Activated CD4-positive, CD25-positive, alpha-beta regulatory T cell treated with anti-CD3 and anti-CD28 coated beads, Interleukin-2, amount 50 U/mL, for 72 hours (primary cell): ENCODE measurements around the gene CDH4.

Experiments
- DNase-seq: peaks from one replicate; pipeline ENCODE4 v3.0.0; 2021

CDH4 gene

DNA sequence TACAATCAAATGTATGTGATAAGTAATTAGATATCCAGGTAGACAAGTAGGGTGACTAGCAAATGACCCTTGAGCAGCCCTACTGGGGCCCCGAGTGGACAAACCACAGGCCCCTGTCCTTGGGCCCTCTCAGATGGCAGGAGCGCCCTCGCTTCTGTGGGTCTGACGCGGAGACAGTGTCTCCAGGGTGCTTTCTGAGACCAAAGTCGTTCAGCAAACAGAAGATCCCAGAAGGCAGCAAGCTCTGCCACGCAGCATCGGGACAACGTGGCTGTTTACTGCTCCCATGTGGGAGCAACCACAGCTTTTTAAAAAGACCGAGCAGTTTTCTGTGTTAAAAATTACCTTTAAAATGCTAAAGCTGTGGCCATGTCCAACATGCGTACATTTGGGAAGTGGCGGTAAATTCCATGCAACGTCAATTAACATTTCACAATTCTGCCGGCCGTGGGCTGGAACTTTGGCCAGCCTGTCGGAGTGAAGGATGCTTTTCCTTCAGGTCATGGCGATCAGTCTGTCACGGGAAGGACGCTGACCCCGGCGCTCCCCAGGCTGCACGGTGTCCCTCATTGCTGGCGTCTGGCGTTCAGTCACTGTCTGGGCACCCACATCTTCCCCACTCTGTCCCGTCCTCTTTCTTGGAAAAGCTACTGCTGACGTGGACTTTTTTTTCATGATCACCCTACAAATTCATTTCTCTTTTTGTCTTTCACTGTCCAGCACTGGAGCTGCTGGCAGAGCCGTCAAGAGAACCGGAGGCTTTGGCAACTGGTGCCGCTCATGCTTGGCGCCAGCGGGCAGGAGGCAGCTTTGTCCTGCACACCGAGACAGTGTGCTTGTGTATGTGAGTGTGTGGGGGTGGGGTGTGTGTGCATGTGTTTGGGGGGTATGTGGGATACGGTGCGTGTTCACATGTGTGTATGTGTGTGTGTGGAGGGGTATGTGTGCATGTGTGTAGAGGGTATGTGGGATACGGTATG, 293.1 kb downstream of the CDH4 start:
- DNase-seq, result no peak

DNA sequence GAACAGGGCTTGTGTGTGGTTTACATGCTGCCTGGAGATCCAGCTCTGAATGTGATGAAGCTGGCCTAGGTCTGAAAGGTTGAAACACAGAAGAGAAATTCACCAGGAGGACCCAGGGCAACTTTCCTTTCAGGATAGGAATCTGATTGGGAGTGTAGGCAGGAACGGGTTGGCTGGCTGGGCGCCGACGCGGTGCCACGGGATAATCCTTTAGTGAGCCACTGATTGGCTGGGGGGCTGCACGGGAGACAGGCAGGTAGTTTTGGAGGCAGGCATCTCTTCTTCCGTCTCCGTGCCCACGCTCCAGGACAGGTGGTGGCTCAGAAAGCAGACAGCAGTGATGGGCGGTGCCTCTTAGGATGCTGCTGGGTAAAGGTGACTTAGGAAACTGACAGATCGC, 294.6 kb downstream of the CDH4 start:
- no peak for DNase-seq

GRCh38 chr20:61548069-61548468, 296.0 kb downstream of the CDH4 start:
- no peak for DNase-seq

DNA sequence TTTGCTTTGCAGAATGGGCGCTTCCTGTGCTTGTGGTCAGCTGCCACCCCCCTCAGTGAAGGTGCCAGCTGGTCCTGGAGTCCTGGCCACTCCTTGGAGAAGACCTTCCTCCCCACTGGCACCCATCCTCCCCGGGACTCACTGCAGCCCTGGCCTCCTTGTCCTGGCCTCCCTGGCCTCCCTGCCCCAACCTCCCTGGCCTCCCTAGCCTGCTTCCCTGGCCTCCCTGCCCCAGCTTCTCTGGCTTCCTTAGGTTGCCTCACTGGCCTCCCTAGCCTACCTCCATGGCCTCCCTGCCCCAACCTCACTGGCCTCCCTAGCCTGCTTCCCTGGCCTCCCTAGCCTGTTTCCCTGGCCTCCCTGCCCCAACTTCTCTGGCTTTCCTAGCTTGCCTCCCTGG, 297.8 kb downstream of the CDH4 start:
- no peak for DNase-seq

- no peak for DNase-seq
Observed at GRCh38 chr20:61551401-61551800, 299.3 kb downstream of the CDH4 start.

DNA sequence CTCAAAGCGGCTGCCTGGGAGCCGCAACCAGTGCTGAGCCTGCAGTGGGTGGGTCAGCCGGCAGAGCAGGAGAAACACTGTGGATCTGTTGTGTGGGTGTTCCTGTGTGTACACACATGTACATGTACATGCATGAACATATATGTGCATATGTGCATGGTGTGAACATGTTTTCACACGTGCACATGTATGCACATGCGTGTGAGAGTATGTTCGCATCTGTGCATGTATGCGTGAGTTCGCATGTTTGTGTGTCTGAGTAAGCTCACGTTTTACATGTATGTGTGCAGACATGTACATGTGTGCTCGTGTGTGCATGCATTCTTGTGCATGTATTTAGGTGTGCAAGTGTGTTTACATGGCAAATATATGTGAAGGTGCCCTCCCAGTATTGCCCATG, 302.6 kb downstream of the CDH4 start:
- no peak for DNase-seq

- DNase-seq, result no peak
Observed at GRCh38 chr20:61555566-61555965, 303.5 kb downstream of the CDH4 start.

GRCh38 chr20:61556111-61556510, 304.1 kb downstream of the CDH4 start:
- no peak for DNase-seq

- no peak for DNase-seq
Observed at GRCh38 chr20:61556673-61557072, 304.6 kb downstream of the CDH4 start.

DNA sequence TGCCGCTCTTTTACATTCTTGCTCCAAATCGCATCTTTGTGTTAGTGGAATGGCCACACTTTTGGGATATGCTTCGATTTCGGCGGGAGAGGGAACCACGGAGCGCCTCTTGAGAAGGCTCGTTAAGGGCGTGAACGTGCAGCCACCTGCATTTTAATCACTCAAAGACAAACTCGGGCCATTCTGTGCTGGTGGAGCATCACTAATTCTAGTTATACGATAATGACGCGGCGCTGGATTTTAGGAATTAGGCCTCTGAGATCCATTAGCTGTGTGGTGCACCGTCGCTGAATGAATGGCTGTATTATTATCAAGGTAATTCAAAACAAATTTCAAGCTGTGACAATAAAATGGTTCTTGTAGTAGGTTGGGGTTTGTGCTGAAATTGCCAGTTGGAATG, 305.6 kb downstream of the CDH4 start:
- DNase-seq, result no peak

- no peak for DNase-seq
Observed at GRCh38 chr20:61558726-61559125, 306.7 kb downstream of the CDH4 start.

DNA sequence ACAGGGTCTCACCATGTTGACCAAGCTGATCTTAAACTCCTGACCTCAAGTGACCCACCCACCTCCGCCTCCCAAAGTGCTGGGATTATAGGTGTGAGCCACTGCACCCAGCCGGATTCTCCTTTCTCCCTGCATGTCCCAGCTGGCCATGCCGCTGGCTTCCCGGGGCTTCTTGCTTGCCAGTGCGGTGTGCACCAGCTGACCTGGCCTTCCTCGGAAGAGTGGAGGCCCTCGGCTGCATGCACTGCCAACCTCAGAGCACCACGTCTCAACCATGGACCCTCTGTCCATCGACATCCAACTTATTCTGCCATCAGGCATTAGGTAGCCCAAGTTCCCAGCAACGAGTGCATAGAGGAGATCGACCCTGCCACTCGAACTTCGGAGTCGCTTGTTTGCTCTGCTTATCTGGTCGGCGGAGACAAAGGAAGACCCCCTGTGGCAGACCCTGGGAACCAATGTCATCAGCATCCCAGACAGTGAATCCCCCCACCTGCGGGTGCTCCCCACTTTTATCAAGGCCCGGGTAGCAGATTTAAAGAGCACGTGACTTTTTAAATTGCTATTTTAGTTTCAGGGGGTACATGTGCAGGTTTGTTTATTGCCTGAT, 307.8 kb downstream of the CDH4 start:
- DNase-seq, result no peak

- DNase-seq, result no peak
Observed at GRCh38 chr20:61560361-61560853, 308.3 kb downstream of the CDH4 start.

DNA sequence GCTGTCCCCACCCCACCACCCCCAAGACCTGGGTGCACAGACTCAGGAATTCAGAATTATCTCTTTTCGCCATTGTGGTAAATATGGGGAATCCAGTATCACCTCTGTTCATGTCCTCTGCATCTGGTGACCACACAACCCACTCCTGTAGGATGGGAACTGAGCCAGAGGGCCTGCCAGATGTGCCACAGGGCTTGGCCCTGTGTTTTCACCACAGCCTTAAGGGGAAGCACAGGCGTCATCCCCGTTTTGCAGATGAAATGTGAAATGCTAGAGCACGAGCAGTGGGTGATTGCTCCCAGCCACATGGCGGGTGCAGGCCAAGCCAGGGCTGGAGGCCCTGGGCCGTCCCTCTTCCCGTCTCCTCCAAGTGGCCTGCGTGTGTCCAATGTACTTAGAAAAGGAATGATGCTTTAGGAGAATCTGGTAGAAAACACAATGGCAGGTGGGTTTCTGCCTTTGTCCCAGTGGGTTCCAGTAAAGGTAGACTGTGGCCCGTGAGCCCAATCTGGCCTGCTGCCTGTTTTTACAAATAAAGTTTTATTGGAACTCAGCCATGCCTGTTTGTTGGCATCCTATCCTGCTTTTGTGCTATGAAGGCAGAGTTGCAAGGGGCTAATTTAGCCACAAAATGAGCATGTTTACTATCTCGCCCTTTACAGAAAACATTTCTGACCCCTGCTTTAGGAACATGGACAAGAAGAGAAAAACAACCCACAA, 309.2 kb downstream of the CDH4 start:
- no peak for DNase-seq

GRCh38 chr20:61562491-61562890, 310.4 kb downstream of the CDH4 start:
- DNase-seq, result no peak

DNA sequence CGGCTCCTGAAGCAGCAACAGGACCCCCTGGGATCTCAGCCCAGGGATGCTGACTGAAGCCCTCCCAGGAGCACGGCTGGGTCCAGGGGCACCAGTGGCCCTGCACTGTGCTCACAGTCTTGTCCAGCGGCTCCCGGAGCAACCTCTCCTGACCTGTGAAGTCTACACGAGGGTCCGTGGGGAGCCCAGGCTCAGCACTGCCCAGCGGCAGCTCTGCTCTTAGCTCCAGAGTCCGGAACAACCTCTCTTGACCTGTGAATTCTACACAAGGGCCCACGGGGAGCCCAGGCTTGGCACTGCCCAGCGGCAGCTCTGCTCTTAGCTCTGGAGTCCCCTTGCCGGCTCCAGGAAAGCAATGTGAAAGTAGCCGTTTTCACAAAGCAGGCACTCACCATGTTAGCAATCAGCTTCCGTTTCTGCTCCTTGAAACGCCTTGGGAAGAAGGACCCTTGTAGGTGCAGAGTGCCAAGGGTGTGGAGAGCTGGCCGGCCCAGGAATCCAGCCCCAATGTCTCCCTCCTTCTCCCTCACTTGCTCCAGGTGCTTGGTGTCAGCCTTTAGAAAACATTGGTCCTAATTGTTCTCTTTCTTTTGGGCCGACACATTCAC, 310.9 kb downstream of the CDH4 start:
- no peak for DNase-seq

DNA sequence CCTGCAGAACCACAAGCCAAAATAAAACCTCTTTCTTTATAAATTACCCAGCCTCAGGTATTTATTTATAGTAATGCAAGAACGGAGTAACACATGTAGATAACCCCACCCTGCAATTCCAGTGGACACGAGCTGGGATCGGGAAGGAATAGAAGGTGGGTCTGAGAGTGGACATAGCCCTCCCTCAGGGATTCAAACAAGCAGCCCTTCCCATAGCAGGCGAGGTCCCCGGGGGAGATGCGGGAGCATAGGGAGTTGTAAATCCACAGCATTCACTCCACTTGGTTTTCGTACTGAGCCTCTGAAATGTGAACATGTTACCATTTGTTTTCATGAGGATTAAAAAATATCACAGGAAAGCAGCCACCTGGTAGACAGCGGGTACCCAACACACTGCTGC, 312.6 kb downstream of the CDH4 start:
- no peak for DNase-seq

DNA sequence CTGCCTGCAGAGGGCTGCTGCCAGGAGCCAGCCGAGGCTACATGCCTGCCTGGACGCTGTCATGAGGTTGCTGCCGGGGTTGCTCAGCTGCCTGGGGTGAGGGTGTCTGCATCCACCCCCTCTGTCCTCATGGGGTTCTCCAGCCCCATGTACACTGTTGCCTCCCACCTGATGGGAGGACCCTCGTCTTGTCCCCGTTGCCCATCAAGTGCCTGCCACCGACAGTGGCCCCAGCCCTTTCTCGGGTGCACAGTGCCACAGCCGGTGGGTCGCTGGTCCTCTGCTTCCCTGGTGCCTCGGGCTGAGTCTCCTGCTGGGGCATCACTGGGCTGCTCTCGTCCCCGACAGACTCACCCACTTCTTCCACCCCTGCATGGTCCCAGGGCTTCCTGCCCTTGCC, 313.7 kb downstream of the CDH4 start:
- no peak for DNase-seq

- no peak for DNase-seq
Observed at GRCh38 chr20:61566691-61567090, 314.6 kb downstream of the CDH4 start.

DNA sequence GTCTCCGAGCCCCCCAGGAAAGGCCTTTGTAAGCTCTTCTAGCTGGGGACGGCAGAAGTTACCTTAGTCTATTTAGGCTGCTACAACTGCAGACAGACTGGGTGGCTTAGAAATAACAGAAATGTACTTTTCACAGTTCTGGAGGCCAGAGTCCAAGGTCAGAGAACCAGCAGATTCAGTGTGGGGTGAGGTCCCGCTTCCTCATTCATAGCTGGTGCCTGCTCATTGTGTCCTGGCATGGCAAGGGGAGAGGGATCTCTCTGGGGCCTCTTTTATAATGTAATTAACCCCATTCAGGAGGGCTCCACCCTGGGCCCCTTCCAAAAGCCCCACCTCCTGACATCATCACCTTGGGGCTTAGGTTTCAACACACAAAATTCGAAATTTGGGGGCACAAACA, 315.1 kb downstream of the CDH4 start:
- DNase-seq, result no peak

DNA sequence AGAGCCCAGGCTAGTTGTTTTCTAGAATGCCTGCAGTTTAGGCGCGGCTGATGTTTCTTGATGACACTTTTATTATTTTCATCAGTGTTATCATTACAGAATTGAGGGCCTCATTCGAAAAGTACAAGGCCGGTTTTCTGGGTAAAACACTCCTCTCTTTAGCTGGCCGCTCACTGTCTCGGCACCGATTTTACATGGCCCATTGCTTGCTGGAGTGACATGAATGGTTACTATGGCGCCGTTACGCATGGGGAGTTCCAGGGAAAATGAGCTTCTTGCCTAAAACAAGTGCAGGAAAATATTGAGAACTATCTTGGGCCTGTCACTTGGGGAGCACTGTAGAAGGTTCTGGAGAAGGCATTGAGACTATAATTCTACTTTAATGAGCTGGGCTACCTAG, 317.8 kb downstream of the CDH4 start:
- DNase-seq, result no peak

GRCh38 chr20:61570646-61571195, 318.7 kb downstream of the CDH4 start:
- no peak for DNase-seq

DNA sequence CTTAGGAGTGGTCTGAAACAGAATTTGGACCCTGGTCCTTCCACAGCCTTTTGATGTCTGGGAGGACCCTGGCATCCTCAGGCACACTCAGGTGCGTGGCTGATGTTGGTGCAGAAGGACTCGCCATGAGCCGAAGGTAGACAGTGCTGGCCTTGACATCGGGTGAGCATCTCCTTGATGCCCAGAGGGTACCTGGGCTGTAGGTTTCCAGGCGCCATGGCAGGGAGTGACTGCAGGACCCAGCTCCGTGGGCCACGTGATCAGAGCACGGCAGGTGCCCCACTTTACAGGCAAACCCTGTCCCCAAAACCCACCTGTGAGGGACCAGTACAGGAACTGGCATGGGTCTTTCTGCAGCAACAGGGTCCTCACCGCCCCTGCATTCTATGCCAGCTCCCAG, 319.2 kb downstream of the CDH4 start:
- DNase-seq, result no peak
